Subcutaneous adipose tissue (tissue), 4 donors: ENCODE results near the gene DRG2. TPM values are rescaled to one million over a fixed set of nuclear protein-coding genes. Genes with fewer than 3 reads are reported as not detected.

Experiments
- total RNA-seq, 4 donors: library from RNA; depleted of rRNA; stranded (reverse); fragments of >200 nt; gene quantifications; one replicate each; pipeline ENCODE4 v1.1.0, GENCODE V29; 2016
- TF ChIP-seq, protein P1 (sequence below): fragments of 450-650 bp; IDR thresholded peaks from one replicate; pipeline ENCODE4 v1.5.1; 2016; ENCODE audit warnings: low read depth, mild to moderate bottlenecking, control low read depth, antibody characterized with exemption, moderate library complexity

The DRG2 gene
- total RNA-seq, 4 donors from 2014 or later: 27.4 to 46.3 (median 35.7) TPM

DNA sequence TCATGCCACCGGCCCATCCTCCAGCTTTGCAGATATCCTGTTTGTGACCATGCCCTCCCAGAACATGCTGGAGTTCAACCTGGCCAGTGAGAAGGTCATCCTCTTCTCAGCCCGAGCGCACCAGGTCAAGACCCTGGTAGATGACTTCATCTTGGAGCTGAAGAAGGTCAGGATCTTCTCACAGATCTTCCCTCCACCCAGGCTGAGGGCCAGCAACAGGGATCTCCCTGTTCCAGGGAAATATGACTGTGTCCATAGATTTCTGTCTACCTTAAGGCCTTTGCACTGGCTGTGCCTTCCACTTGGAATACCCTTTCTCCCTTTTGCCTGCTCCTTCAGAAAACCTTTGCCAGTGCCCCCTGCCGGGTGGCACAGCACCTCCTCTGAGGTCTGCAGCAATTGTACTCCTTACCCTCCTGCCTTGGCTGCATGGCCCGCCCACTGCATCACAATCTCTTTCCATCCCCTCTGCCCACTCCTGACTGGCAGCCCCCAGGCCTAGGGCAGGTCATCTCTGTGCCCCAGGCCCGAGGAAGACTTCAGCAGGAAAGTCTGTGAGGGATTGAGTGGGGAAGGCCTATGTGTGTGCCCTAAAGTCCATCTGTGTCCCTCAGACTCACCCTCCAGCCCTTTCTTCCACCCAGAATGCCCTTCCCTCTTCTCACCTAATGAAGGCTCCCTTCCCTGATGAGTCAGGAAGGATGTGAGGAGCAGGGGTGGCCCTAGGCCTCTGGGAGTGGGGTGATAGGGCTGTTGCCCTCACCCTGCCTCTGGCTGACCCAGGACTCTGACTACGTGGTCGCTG lies 68.6 kb downstream of the DRG2 start:
- TF ChIP-seq, protein P1, sequence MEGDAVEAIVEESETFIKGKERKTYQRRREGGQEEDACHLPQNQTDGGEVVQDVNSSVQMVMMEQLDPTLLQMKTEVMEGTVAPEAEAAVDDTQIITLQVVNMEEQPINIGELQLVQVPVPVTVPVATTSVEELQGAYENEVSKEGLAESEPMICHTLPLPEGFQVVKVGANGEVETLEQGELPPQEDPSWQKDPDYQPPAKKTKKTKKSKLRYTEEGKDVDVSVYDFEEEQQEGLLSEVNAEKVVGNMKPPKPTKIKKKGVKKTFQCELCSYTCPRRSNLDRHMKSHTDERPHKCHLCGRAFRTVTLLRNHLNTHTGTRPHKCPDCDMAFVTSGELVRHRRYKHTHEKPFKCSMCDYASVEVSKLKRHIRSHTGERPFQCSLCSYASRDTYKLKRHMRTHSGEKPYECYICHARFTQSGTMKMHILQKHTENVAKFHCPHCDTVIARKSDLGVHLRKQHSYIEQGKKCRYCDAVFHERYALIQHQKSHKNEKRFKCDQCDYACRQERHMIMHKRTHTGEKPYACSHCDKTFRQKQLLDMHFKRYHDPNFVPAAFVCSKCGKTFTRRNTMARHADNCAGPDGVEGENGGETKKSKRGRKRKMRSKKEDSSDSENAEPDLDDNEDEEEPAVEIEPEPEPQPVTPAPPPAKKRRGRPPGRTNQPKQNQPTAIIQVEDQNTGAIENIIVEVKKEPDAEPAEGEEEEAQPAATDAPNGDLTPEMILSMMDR: no peak

DNA sequence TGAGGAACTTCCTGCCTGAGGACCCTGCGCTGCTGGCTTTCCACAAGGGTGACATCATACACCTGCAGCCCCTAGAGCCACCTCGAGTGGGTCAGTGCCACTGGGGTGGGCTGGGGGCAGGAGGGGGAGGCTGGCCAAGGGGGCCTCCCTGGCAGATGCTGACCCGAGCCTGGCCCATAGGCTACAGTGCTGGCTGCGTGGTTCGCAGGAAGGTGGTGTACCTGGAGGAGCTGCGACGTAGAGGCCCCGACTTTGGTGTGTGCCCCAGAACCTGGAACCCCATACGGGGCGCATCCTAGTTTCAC lies 69.2 kb downstream of the DRG2 start:
- TF ChIP-seq, protein P1: no peak

Other genes starting within 250 kb of the DRG2 start
- gene TOM1L2, start 115.5 kb upstream of the DRG2 start, total RNA-seq: 10 to 100 TPM; 17.5 to 44.6 (median 27.1) TPM
- 1 to 10 TPM in 1 of 4 donors, under 1 TPM in 3; 0.38 to 1.3 (median 0.91) TPM for gene DRC3, start 115.1 kb upstream of the DRG2 start, total RNA-seq
- gene ATPAF2, start 48.8 kb upstream of the DRG2 start, total RNA-seq: 10 to 100 TPM; 10.1 to 18.3 (median 11.5) TPM
- 10 to 100 TPM; 17.0 to 29.8 (median 19.2) TPM for gene GID4, start 48.5 kb upstream of the DRG2 start, total RNA-seq
- 1 to 10 TPM in 2 of 4 donors, under 1 TPM in 2; 0.44 to 3.2 (median 1.2) TPM for gene MYO15A, start 20.8 kb downstream of the DRG2 start, total RNA-seq
- gene ALKBH5, start 95.9 kb downstream of the DRG2 start, total RNA-seq: 10 to 100 TPM; 57.5 to 69.6 (median 67.5) TPM
- gene LLGL1, start 137.7 kb downstream of the DRG2 start, total RNA-seq: 10 to 100 TPM in 3 of 4 donors, 1 to 10 TPM in 1; 4.2 to 17.7 (median 13.6) TPM
- 100 to 1,000 TPM; 244 to 388 (median 274) TPM for gene FLII, start 170.8 kb downstream of the DRG2 start, total RNA-seq
- gene MIEF2, start 172.7 kb downstream of the DRG2 start, total RNA-seq: 10 to 100 TPM in 1 of 4 donors, 1 to 10 TPM in 3; 5.2 to 11.4 (median 7.9) TPM
- gene TOP3A, start 227.0 kb downstream of the DRG2 start, total RNA-seq: 10 to 100 TPM; 20.9 to 32.2 (median 27.6) TPM
- gene SMCR8, start 227.3 kb downstream of the DRG2 start, total RNA-seq: 10 to 100 TPM; 12.7 to 18.2 (median 16.3) TPM